Colonic mucosa (tissue), 4 donors: ENCODE results near the gene SFR1. TPM values are rescaled to one million over a fixed set of nuclear protein-coding genes. Genes with fewer than 3 reads are reported as not detected.

Experiments
- DNase-seq: peaks from one replicate; pipeline ENCODE4 v3.0.0-alpha.2; 2020
- H3K27ac ChIP-seq: fragments of 200-600 bp; one replicate; pipeline ENCODE4 v1.8.0; 2021
- H3K27me3 ChIP-seq: fragments of 200-600 bp; one replicate; pipeline ENCODE4 v1.8.0; 2021
- H3K36me3 ChIP-seq: fragments of 200-600 bp; one replicate; pipeline ENCODE4 v1.8.0; 2021
- H3K4me1 ChIP-seq: fragments of 200-600 bp; one replicate; pipeline ENCODE4 v1.8.0; 2021; ENCODE audit warnings: mild to moderate bottlenecking
- H3K4me3 ChIP-seq: fragments of 200-600 bp; one replicate; pipeline ENCODE4 v1.8.0; 2021
- H3K9ac ChIP-seq, 2 donors: one replicate each; pipeline ENCODE4 v1.7.0; 2013; ENCODE audit warnings: control low read depth in 2 of 2, low read depth in 2 of 2, low read length in 2 of 2
- H3K9me3 ChIP-seq: fragments of 200-600 bp; one replicate; pipeline ENCODE4 v1.8.0; 2021
- CTCF ChIP-seq: fragments of 200-600 bp; IDR thresholded peaks from one replicate; pipeline ENCODE4 v1.8.0; 2022; ENCODE audit warnings: antibody characterized with exemption, mild to moderate bottlenecking
- intact Hi-C: fragments of 100-400 bp; cut with DNase I; formaldehyde crosslinking; loops from one replicate; pipeline ENCODE4 v1.14.1; 2022
- total RNA-seq, 2 donors: library from RNA; stranded (reverse); fragmentation: NEBNext Ultra II Directional in 1 of 2; extraction: Animal tissue kit (Norgen Biotek cat#: 25700) in 1 of 2; gene quantifications; one replicate each; pipeline ENCODE4 v1.2.1, GENCODE V29; 2021
- donor health status: healthy.
- donor health status: DM: no; HTN: no; CAD: no.
- donor health status: DM: no; HTN: no; CAD: no.

The SFR1 gene
- total RNA-seq, 2 donors from 2014 or later: 6.8 to 8.0 TPM

- TF ChIP-seq CTCF: no peak
- no peak for DNase-seq
- H3K36me3 ChIP-seq: no peaks in the 10 kb centered on the region
- no peak overlapping the region for H3K4me3 ChIP-seq
- intact Hi-C loops: loop anchor here (10.0 kb wide), 1 partner anchor 79 kb away; no protein-coding TSS in a partner anchor
- H3K27me3 ChIP-seq: no peaks in the 10 kb centered on the region
- H3K4me1 ChIP-seq: no peaks in the 10 kb centered on the region
- no peak overlapping the region for H3K27ac ChIP-seq
- H3K9me3 ChIP-seq: no peaks in the 10 kb centered on the region
- no peak overlapping the region for H3K9ac ChIP-seq
Measured at GRCh38 chr10:104123397-104123796, 1.4 kb downstream of the SFR1 start.

GRCh38 chr10:104127411-104127810 is 5.4 kb downstream of the SFR1 start:
- Histone ChIP-seq H3K4me1 (no peaks in the 10 kb centered on the region), H3K9me3 (no peaks in the 10 kb centered on the region), H3K27me3 (no peaks in the 10 kb centered on the region), H3K27ac (no peak overlapping the region), H3K4me3 (no peak overlapping the region), H3K36me3 (no peaks in the 10 kb centered on the region), H3K9ac (no peak overlapping the region)
- intact Hi-C loops: loop anchor here (10.0 kb wide), 1 partner anchor 83 kb away; no protein-coding TSS in a partner anchor
- TF ChIP-seq CTCF: no peak
- no peak for DNase-seq

- no peak overlapping the region for H3K9ac ChIP-seq
Measured at GRCh38 chr10:104128214-104128613, 6.2 kb downstream of the SFR1 start.

GRCh38 chr10:104130041-104130440 is 8.1 kb downstream of the SFR1 start:
- Histone ChIP-seq H3K4me1 (no peaks in the 10 kb centered on the region), H3K27ac (no peak overlapping the region), H3K27me3 (no peaks in the 10 kb centered on the region), H3K4me3 (no peak overlapping the region), H3K36me3 (no peaks in the 10 kb centered on the region), H3K9me3 (no peaks in the 10 kb centered on the region), H3K9ac (no peak overlapping the region)
- no peak for DNase-seq
- intact Hi-C loops: loop anchor here (5.0 kb wide), 1 partner anchor 143 kb away; no protein-coding TSS in a partner anchor
- no peak for TF ChIP-seq CTCF

More at GRCh38 chr10:104128214-104128613, 6.2 kb downstream of the SFR1 start:
- no peaks in the 10 kb centered on the region for H3K9me3 ChIP-seq
- no peak for DNase-seq
- intact Hi-C loops: loop anchor here (10.0 kb wide), 1 partner anchor 83 kb away; no protein-coding TSS in a partner anchor
- no peak overlapping the region for H3K4me3 ChIP-seq
- no peak for TF ChIP-seq CTCF
- no peaks in the 10 kb centered on the region for H3K4me1 ChIP-seq
- H3K27me3 ChIP-seq: no peaks in the 10 kb centered on the region
- H3K27ac ChIP-seq: no peak overlapping the region
- no peaks in the 10 kb centered on the region for H3K36me3 ChIP-seq

GRCh38 chr10:104138131-104138530 is 16.2 kb downstream of the SFR1 start:
- intact Hi-C loops: no loop called here
- H3K9ac ChIP-seq: no peak overlapping the region
- H3K4me1 ChIP-seq: no peaks in the 10 kb centered on the region
- no peaks in the 10 kb centered on the region for H3K36me3 ChIP-seq
- no peak overlapping the region for H3K4me3 ChIP-seq
- DNase-seq: no peak
- no peak for TF ChIP-seq CTCF
- no peak overlapping the region for H3K27ac ChIP-seq
- no peaks in the 10 kb centered on the region for H3K27me3 ChIP-seq
- no peaks in the 10 kb centered on the region for H3K9me3 ChIP-seq
